ENCODE data around the gene NOP53. TPM values are rescaled to one million over a fixed set of nuclear protein-coding genes. Genes with fewer than 3 reads are reported as not detected.

Gene NOP53
- total RNA-seq (2021): 289 to 315 TPM (median 310 TPM) in 3 replicates
- Bru-seq, nascent RNA: percentile 78 among the genes with signal in this experiment
- long read RNA-seq, experiment 1, transcript NOP53-201 (13 exons, 1,528 nt): major isoform, 423 of 480 reads
- long read RNA-seq, experiment 1, transcript NOP53-206 (2 exons, 265 nt): minor isoform, 8 of 480 reads
- long read RNA-seq, experiment 1, partial matches to known transcripts: 26 of 480 reads
- long read RNA-seq, experiment 1, other reads (novel, unspliced or antisense): 23 of 480 reads
- long read RNA-seq, experiment 2, transcript NOP53-201 (13 exons, 1,528 nt): major isoform, 276 of 485 reads
- long read RNA-seq, experiment 2, transcript NOP53-203 (6 exons, 876 nt): minor isoform, 14 of 485 reads
- long read RNA-seq, experiment 2, partial matches to known transcripts: 160 of 485 reads
- long read RNA-seq, experiment 2, other reads (novel, unspliced or antisense): 35 of 485 reads
- long read RNA-seq, experiment 3, partial matches to known transcripts: 0 of 1 reads
- long read RNA-seq, experiment 3, other reads (novel, unspliced or antisense): 0 of 1 reads

DNA sequence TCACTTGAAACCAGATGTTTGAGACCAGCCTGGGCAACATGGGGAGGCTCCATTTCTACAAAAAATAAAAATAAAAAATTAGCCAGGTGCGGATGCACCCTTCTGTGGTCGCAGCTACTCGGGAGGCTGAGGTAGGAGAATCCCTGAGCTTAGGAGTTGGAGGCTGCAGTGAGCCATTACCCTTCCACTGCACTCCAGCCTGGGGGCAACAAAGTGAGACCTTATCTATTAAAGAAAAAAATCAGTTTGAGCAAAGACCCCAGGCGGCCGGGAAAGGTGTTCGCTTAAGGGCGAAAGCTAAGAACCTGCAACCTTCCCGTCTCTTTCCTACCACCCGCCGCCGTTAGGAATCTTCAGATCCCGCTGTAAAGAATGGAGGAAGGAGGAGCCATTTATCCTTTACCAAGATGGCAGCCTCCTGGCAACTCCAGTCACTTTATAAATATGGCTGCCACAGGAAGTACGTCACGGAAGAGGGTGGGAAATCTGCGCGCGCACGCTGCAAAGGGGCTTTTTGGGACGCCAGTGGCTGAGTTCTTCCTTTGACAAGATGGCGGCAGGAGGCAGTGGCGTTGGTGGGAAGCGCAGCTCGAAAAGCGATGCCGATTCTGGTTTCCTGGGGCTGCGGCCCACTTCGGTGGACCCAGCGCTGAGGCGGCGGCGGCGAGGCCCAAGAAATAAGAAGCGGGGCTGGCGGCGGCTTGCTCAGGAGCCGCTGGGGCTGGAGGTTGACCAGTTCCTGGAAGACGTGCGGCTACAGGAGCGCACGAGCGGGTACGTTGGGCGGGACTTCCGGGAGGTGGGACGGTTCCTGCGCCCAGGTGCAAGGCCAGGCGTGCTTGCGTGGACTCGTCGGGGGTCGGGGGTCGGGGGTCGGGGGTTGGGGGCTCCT, at the start of gene NOP53:
Gene NOP53 (plus strand): TSS at position 537 of the 892 bp plus-strand sequence. CDS start 14 bp downstream, at position 551.
- Mint-ChIP-seq H3K9me3 (no peaks in the 10 kb centered on the region), H3K27me3 (ENCODE audit: low read depth) (no peaks in the 10 kb centered on the region; the same call in 1 of the 2 replicates), H3K27ac (peak within 1 kb of the TSS; percentile 97), H3K4me1 (peaks cover 13% of the 10 kb centered on the region), H3K36me3 (peaks cover 28% of the 10 kb centered on the region), H3K4me3 (peak within 1 kb of the TSS; percentile 97)
- POLR2A ChIA-PET: interaction anchor here (0.6 to 1.0 kb wide), 2 partner anchors 21 to 103 kb away, joined by 3 to 10 read pairs; no protein-coding TSS in a partner anchor
- CTCF ChIA-PET: interaction anchor here (0.8 to 4.5 kb wide), 9 partner anchors 10 to 308 kb away, joined by 3 to 47 read pairs (median 4); partner anchors contain the start of gene EHD2
- DNase-seq (ENCODE audit: low spot score): peak; percentile 95
- ATAC-seq: peak; percentile 69
- TF ChIP-seq, protein P1, sequence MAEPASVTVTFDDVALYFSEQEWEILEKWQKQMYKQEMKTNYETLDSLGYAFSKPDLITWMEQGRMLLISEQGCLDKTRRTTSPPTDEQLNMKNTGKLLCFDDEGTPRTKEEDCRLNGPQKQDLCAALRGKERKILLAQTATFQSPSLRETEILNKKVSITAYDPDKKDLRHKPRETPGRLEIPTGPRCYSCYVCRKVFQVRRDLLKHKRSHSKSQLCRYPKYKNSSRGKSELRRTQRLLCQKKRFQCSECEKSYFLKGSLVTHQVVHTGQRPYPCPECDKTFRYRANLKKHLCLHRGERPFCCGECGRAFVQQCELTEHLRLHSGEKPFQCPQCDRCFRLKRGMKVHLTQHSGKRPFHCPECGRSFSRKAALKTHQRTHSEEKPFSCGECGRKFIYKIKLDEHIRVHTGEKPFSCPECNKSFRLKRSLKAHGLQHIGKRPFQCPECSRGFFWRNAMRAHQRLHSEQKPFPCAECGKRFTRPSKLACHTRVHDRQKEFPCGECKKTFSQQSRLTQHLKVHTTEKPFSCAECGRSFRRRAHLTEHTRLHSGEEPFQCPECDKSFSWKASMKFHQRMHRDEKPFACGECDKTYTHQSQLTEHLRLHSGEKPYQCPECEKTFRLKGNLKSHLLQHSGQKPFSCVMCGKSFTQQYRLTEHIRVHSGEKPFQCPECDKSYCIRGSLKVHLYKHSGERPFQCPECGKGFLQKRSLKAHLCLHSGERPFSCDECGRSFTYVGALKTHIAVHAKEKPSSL (CRISPR knock-in tag; conservative IDR thresholded peaks at IDR 0.05): no peak
- TF ChIP-seq SP1 (CRISPR knock-in tag; conservative IDR thresholded peaks at IDR 0.05) (peak; percentile 71), CREM (CRISPR knock-in tag; IDR thresholded peaks at IDR 0.05) (peak; percentile 93), ELF4 (CRISPR knock-in tag; IDR thresholded peaks at IDR 0.05; ENCODE audit: low read depth) (no peak), GRHL2 (CRISPR knock-in tag; IDR thresholded peaks at IDR 0.05; ENCODE audit: insufficient replicate concordance, severe bottlenecking) (no peak), HMGA2 (CRISPR knock-in tag; IDR thresholded peaks at IDR 0.05) (peak; percentile 21; the same call in 1 of the 2 replicates), RELA (CRISPR knock-in tag; IDR thresholded peaks at IDR 0.05; ENCODE audit: borderline replicate concordance) (no peak), NR3C1 (CRISPR knock-in tag; conservative IDR thresholded peaks at IDR 0.05; ENCODE audit: low read depth) (no peak), NR2C2 (CRISPR knock-in tag; IDR thresholded peaks at IDR 0.05) (no peak), ZNF263 (CRISPR knock-in tag; IDR thresholded peaks at IDR 0.05; ENCODE audit: low read depth) (no peak), PRRX2 (CRISPR knock-in tag; IDR thresholded peaks at IDR 0.05) (peak; percentile 67; the same call in 1 of the 2 replicates), IRF2 (CRISPR knock-in tag; IDR thresholded peaks at IDR 0.05; ENCODE audit: borderline replicate concordance, low read depth) (no peak), ESRRA (CRISPR knock-in tag; IDR thresholded peaks at IDR 0.05; ENCODE audit: borderline replicate concordance) (no peak), KAT7 (CRISPR knock-in tag; IDR thresholded peaks at IDR 0.05; ENCODE audit: borderline replicate concordance) (no peak), ZNF423 (CRISPR knock-in tag; IDR thresholded peaks at IDR 0.05) (peak; percentile 22; the same call in 1 of the 2 replicates), ZBTB21 (CRISPR knock-in tag; IDR thresholded peaks at IDR 0.05; ENCODE audit: borderline replicate concordance) (no peak)
- TF ChIP-seq, protein P2, sequence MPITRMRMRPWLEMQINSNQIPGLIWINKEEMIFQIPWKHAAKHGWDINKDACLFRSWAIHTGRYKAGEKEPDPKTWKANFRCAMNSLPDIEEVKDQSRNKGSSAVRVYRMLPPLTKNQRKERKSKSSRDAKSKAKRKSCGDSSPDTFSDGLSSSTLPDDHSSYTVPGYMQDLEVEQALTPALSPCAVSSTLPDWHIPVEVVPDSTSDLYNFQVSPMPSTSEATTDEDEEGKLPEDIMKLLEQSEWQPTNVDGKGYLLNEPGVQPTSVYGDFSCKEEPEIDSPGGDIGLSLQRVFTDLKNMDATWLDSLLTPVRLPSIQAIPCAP (CRISPR knock-in tag; IDR thresholded peaks at IDR 0.05): 0 out of 2 replicates have a peak, but pooled peaks have one; percentile 46
- TF ChIP-seq, protein P3, sequence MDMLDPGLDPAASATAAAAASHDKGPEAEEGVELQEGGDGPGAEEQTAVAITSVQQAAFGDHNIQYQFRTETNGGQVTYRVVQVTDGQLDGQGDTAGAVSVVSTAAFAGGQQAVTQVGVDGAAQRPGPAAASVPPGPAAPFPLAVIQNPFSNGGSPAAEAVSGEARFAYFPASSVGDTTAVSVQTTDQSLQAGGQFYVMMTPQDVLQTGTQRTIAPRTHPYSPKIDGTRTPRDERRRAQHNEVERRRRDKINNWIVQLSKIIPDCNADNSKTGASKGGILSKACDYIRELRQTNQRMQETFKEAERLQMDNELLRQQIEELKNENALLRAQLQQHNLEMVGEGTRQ (CRISPR knock-in tag; IDR thresholded peaks at IDR 0.05): no peak
- TF ChIP-seq, protein P4, sequence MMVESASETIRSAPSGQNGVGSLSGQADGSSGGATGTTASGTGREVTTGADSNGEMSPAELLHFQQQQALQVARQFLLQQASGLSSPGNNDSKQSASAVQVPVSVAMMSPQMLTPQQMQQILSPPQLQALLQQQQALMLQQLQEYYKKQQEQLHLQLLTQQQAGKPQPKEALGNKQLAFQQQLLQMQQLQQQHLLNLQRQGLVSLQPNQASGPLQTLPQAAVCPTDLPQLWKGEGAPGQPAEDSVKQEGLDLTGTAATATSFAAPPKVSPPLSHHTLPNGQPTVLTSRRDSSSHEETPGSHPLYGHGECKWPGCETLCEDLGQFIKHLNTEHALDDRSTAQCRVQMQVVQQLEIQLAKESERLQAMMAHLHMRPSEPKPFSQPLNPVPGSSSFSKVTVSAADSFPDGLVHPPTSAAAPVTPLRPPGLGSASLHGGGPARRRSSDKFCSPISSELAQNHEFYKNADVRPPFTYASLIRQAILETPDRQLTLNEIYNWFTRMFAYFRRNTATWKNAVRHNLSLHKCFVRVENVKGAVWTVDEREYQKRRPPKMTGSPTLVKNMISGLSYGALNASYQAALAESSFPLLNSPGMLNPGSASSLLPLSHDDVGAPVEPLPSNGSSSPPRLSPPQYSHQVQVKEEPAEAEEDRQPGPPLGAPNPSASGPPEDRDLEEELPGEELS (CRISPR knock-in tag; IDR thresholded peaks at IDR 0.05): peak; percentile 51; the same call in 1 of the 2 replicates
- TF ChIP-seq, protein P5, sequence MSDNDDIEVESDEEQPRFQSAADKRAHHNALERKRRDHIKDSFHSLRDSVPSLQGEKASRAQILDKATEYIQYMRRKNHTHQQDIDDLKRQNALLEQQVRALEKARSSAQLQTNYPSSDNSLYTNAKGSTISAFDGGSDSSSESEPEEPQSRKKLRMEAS (CRISPR knock-in tag; IDR thresholded peaks at IDR 0.05): peak; percentile 66; the same call in 1 of the 2 replicates
- TF ChIP-seq, protein P6, sequence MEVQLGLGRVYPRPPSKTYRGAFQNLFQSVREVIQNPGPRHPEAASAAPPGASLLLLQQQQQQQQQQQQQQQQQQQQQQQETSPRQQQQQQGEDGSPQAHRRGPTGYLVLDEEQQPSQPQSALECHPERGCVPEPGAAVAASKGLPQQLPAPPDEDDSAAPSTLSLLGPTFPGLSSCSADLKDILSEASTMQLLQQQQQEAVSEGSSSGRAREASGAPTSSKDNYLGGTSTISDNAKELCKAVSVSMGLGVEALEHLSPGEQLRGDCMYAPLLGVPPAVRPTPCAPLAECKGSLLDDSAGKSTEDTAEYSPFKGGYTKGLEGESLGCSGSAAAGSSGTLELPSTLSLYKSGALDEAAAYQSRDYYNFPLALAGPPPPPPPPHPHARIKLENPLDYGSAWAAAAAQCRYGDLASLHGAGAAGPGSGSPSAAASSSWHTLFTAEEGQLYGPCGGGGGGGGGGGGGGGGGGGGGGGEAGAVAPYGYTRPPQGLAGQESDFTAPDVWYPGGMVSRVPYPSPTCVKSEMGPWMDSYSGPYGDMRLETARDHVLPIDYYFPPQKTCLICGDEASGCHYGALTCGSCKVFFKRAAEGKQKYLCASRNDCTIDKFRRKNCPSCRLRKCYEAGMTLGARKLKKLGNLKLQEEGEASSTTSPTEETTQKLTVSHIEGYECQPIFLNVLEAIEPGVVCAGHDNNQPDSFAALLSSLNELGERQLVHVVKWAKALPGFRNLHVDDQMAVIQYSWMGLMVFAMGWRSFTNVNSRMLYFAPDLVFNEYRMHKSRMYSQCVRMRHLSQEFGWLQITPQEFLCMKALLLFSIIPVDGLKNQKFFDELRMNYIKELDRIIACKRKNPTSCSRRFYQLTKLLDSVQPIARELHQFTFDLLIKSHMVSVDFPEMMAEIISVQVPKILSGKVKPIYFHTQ (CRISPR knock-in tag; IDR thresholded peaks at IDR 0.05): peak; percentile 83
- TF ChIP-seq, protein P7, sequence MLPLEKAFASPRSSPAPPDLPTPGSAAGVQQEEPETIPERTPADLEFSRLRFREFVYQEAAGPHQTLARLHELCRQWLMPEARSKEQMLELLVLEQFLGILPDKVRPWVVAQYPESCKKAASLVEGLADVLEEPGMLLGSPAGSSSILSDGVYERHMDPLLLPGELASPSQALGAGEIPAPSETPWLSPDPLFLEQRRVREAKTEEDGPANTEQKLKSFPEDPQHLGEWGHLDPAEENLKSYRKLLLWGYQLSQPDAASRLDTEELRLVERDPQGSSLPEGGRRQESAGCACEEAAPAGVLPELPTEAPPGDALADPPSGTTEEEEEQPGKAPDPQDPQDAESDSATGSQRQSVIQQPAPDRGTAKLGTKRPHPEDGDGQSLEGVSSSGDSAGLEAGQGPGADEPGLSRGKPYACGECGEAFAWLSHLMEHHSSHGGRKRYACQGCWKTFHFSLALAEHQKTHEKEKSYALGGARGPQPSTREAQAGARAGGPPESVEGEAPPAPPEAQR (CRISPR knock-in tag; IDR thresholded peaks at IDR 0.05): peak; percentile 91

All from WTC11 (cell line).